WTC11 (cell line): Measurements from ENCODE around the gene TPCN2.

Experiments used
- ATF1 ChIP-seq: sonication (generic); formaldehyde crosslinking; IDR thresholded peaks from 2 replicates; pipeline ENCODE4 v1.8.1; 2023; ENCODE audit warnings: mild to moderate bottlenecking, moderate library complexity, missing genetic modification reagents
- CBFB ChIP-seq: sonication (generic); formaldehyde crosslinking; IDR thresholded peaks from 2 replicates; pipeline ENCODE4 v1.8.1; 2022; ENCODE audit warnings: mild to moderate bottlenecking, low read depth, missing genetic modification reagents
- CTCF ChIP-seq: fragments of 200-600 bp; IDR thresholded peaks from 2 replicates; pipeline ENCODE4 v1.8.0; 2022; ENCODE audit warnings: antibody characterized with exemption
- MAX ChIP-seq: sonication (generic); formaldehyde crosslinking; IDR thresholded peaks from 2 replicates; pipeline ENCODE4 v1.8.0; 2022; ENCODE audit warnings: mild to moderate bottlenecking, missing genetic modification reagents
- TP53 ChIP-seq: sonication (generic); formaldehyde crosslinking; IDR thresholded peaks from 2 replicates; pipeline ENCODE4 v1.8.1; 2023; ENCODE audit warnings: mild to moderate bottlenecking, missing genetic modification reagents
- TF ChIP-seq, protein P1 (sequence below): sonication (generic); formaldehyde crosslinking; IDR thresholded peaks from 2 replicates; pipeline ENCODE4 v1.8.1; 2022; ENCODE audit warnings: low read depth, missing genetic modification reagents, borderline replicate concordance

- TF ChIP-seq CTCF: no peak
- no peak for TF ChIP-seq CBFB (CRISPR knock-in tag)
- no peak for TF ChIP-seq ATF1 (CRISPR knock-in tag)
- TF ChIP-seq MAX (CRISPR knock-in tag): no peak
- TF ChIP-seq, protein P1, sequence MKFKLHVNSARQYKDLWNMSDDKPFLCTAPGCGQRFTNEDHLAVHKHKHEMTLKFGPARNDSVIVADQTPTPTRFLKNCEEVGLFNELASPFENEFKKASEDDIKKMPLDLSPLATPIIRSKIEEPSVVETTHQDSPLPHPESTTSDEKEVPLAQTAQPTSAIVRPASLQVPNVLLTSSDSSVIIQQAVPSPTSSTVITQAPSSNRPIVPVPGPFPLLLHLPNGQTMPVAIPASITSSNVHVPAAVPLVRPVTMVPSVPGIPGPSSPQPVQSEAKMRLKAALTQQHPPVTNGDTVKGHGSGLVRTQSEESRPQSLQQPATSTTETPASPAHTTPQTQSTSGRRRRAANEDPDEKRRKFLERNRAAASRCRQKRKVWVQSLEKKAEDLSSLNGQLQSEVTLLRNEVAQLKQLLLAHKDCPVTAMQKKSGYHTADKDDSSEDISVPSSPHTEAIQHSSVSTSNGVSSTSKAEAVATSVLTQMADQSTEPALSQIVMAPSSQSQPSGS (CRISPR knock-in tag): no peak
- TF ChIP-seq TP53 (CRISPR knock-in tag): no peak
These were observed 122.0 kb downstream of the TPCN2 start for GRCh38 chr11:69170704-69171103.
